ENCODE measurements around the gene STMN3. TPM values are rescaled to one million over a fixed set of nuclear protein-coding genes. Genes with fewer than 3 reads are reported as not detected.

The STMN3 gene
- polyA plus RNA-seq (2012; ENCODE audit: insufficient read length, low read depth) = 34.8 TPM

GRCh38 chr20:63653041-63653973 is at the start of gene STMN3:
Gene STMN3, minus strand, starts transcription at chr20:63653424. Its CDS starts 79 bp downstream, at chr20:63653345.
- TF ChIP-seq POLR2AphosphoS5 (IDR thresholded peaks at IDR 0.05; ENCODE audit: low read depth, low read length) (peak; percentile 63; the same call in 1 of the 2 replicates), FOXP2 (optimal IDR thresholded peaks at IDR 0.05; ENCODE audit: borderline replicate concordance, extremely low read depth, extremely low read length, insufficient read depth) (peak; percentile 56), TAF1 (IDR thresholded peaks at IDR 0.05; ENCODE audit: borderline replicate concordance, insufficient read depth, low read length) (peak; percentile 75), SIN3A (IDR thresholded peaks at IDR 0.05; ENCODE audit: borderline replicate concordance, insufficient read depth, low read length) (peak; percentile 97; the same call in 1 of the 2 replicates), REST (IDR thresholded peaks at IDR 0.05; ENCODE audit: insufficient read depth in 1 of 2, low read depth in 2 of 2, low read length in 2 of 2) (peak; percentile 98 to 99)

DNA sequence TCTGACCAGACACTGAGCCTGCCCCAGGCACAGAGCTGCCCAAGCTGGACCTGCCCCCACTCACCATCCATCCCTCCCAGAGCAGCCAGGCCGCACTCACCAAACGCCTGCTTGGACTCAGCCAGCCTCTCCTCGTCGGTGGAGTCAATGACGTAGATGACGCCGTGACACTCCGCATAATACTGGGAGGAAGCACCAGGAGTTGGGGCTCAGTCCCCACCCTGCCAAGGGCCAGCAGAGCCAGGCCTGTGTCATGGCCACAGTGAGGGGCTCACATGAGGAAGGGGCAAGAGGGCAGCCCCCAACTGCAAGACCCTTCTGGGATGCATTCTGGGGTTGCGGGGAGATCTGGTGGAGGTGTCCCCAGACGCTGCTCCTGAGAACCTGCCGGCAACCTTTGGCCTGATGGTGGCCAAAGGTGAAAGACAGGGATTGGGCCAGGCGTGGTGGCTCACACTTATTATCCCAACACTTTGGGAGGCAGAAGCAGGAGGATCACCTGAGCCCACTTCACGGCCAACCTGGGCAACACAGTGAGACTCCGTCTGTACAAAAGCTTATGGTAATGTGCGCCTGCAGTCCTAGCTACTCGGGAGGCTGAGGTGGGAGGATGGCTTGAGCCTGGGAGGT is 48.9 kb upstream of the STMN3 start:
- TF ChIP-seq SIN3A (IDR thresholded peaks at IDR 0.05; ENCODE audit: borderline replicate concordance, insufficient read depth, low read length) (no peak), POLR2AphosphoS5 (IDR thresholded peaks at IDR 0.05; ENCODE audit: low read depth, low read length) (no peak; the same call in 1 of the 2 replicates), REST (IDR thresholded peaks at IDR 0.05; ENCODE audit: insufficient read depth in 1 of 2, low read depth in 2 of 2, low read length in 2 of 2) (no peak), TAF1 (IDR thresholded peaks at IDR 0.05; ENCODE audit: borderline replicate concordance, insufficient read depth, low read length) (no peak), FOXP2 (optimal IDR thresholded peaks at IDR 0.05; ENCODE audit: borderline replicate concordance, extremely low read depth, extremely low read length, insufficient read depth) (no peak)

DNA sequence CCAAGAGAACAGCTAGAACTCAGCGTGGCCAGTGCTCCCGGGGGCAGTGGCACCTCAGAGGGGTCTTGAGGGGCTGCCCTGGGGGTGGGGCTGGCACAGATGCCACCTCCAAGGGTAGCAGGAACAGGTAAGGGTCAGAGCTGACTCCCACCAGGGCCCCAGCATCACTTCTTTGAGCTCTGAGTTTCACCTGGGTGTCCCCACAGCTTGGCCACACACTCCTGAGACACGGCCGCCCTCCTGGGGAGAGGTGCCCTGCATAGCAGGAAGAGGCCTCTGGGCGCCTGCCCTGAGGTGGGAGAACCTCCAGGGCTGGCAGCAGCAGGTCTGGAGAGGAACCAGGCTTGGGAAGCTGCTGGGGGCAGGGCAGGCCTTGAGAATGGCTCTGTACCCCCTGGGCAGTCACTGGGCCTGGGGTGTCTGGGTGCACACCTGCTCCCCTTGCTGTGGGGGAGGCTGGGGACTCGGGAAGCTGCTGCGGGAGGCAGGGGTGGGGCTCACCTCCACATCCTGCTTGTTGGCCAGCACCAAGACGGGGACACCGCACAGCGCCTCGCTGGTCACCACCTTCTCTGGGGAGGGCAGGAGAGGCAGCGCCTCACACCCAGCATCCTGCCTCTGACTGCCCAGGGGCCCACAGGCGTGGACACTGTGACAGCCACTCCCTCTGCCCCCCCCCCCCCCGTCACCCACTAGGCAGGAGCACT is 48.3 kb upstream of the STMN3 start:
- no peak for TF ChIP-seq REST (IDR thresholded peaks at IDR 0.05; ENCODE audit: insufficient read depth in 1 of 2, low read depth in 2 of 2, low read length in 2 of 2)
- no peak for TF ChIP-seq SIN3A (IDR thresholded peaks at IDR 0.05; ENCODE audit: borderline replicate concordance, insufficient read depth, low read length)
- TF ChIP-seq TAF1 (IDR thresholded peaks at IDR 0.05; ENCODE audit: borderline replicate concordance, insufficient read depth, low read length) = no peak
- no peak for TF ChIP-seq FOXP2 (optimal IDR thresholded peaks at IDR 0.05; ENCODE audit: borderline replicate concordance, extremely low read depth, extremely low read length, insufficient read depth)
- peak; percentile 55; the same call in 1 of the 2 replicates for TF ChIP-seq POLR2AphosphoS5 (IDR thresholded peaks at IDR 0.05; ENCODE audit: low read depth, low read length)

DNA sequence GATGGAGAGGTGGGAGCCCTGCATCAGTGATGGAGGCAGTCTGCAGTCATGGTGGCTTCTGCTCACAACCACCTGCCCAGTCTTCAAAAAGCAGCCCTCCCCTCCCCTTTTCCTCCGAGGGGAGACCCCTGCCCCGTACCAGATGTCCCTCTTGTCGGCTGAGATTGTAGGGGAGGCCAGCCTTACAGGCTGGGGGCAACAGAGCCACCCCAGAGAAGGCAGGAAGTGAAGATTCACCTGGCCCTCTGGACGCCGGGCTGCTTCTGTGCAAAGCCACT is 47.8 kb upstream of the STMN3 start:
- no peak for TF ChIP-seq TAF1 (IDR thresholded peaks at IDR 0.05; ENCODE audit: borderline replicate concordance, insufficient read depth, low read length)

Measured in PFSK-1 (cell line).